HG02973 (cell line): ENCODE measurements around the gene KCNN3.
"Not testable (repeated sequence)": the region's sequence is repeated elsewhere in the genome, so short reads cannot be mapped to it uniquely, and the experiment has no call there.

Experiments used
- ATAC-seq: cut with Tn5 transposase; IDR thresholded peaks from one replicate; pipeline ENCODE4 v1.9.1; 2021; ENCODE audit warnings: moderate library complexity; ENCODE audit not compliant: unreplicated experiment

Gene KCNN3

DNA sequence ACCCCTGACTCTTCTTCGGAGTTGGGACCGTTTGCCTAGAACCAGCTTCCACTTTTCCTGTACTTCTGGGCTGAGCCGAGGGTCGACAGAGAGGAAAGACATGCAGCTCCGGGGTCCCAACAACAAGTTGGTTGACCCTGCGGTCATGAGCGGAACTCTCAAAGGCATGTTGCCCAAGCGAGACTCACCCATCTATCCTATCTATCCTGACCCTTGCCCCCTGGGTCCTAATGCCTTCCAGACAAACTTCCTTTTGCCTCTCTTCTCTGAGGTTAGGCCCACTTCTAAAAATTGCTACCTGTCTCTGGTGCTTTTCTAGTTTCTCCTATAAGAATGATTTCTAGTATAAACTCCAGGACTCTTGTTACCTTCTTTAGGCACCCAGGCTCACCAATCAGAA is 197.8 kb downstream of the KCNN3 start:
- ATAC-seq, result not testable (repeated sequence)

DNA sequence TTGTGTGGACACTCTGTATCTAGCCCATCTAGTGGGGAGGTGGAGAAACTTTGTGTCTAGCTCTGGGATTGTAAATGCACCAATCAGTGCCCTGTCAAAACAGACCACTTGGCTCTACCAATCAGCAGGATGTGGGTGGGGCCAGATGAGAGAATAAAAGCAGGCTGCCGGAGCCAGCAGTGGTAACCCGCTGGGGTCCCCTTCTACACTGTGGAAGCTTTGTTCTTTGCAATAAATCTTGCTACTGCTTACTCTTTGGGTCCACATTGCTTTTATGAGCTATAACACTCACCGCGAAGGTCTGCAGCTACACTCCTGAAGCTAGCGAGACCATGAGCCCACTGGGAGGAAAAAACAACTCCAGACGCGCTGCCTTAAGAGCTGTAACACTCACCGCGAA is 198.7 kb downstream of the KCNN3 start:
- not testable (repeated sequence) for ATAC-seq

DNA sequence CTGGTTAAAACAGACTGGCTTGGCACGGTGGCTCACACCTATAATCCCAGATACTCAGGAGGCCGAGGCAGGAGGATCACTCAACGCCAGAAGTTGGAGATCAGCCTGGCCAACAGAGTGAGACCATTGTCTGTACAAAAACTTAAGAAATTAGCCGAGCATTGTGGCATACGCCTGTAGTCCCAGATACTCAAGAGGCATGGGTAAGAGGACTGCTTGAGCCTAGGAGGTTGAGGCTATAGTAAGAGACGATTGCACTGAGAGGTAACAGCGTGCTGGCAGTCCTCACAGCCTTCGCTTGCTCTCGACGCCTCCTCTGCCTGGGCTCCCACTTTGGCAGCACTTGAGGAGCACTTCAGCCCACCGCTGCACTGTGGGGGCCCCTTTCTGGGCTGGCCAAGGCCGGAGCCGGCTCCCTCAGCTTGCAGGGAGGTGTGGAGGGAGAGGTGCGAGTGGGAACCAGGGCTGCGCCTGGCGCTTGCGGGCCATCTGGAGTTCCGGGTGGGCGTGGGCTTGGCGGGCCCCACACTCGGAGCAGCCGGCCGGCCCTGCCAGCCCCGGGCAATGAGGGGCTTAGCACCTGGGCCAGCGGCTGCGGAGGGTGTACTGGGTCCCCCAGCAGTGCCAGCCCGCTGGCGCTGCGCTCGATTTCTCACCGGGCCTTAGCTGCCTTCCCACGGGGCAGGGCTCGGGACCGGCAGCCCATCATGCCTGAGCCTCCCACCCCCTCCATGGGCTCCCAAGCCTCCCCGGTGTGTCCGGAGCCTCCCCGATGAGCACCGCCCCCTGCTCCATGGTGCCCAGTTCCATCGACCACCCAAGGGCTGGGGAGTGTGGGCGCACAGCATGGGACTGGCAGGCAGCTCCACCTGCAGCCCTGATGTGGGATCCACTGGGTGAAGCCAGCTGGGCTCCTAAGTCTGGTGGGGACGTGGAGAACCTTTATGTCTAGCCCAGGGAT is 199.5 kb downstream of the KCNN3 start:
- ATAC-seq, result not testable (repeated sequence)

DNA sequence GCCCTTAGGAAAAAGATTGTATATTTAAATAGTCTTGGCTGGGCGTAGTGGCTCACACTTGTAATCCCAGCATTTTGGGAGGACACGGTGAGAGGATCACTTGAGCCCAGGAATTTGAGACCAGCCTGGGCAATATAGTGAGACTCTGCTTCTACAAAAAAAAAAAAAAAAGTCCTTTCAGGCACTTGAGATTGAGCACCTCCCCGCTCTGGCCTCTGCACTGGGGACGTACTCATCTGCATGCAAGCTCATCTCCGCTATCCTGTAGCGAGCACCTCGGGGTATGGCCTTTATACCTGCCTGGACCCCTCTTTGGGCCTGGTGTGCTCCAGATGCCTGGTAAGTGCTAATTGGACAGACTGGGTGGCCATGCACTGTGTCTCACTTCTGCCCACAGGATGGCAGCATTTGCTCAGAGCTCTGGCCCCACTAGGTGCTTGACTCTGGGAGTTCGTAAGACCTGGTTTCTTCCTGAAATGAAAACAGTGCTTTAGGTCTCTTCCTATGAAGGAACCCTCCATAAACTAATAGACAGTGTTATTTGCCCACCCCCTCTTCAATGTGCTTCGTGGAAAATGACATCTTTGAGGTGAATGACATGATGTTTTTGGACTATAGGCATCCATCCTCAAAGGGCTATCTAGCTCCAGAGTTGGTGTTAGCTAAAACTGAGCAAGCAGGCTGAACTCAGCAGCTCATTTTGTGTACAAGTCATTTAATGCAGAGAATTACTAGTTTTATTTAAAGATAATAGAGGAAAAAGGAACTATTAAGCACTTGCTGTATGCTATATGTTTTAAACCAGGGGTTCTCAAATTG is 200.4 kb downstream of the KCNN3 start:
- ATAC-seq, result no peak

DNA sequence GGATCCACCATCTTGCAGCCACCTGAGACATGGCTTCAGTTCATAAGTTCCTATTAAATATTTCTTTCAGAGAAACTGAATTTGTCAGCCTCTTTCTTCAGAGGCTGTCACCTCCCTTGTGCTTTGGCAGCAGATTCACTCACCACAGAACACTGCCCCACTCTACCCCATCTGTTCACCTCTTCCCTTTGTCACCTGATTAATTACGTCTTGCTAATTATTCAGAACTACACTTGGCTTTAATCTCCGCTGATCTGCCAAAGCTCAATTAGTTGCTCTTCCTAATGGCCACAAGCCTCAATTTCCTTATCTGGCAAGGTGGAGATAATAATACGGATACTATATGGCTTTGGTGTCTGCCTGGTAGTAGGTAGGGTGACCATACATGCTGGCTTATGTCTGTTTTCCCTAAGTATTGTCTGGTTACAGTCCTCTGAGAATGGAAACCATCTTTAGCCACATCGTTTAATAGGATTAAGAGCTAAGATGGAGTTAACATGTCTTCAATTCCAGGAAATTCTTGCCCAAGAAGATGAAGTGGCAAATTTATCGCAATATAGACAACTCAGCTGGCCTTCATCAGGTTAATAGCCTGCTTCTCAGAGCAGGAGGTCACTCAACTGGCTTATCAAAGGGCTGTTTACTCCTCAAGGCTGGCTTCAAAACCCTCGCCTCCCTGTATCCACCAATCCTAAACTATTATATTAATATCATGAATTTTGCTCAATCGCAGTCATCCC is 203.9 kb downstream of the KCNN3 start:
- no peak for ATAC-seq

DNA sequence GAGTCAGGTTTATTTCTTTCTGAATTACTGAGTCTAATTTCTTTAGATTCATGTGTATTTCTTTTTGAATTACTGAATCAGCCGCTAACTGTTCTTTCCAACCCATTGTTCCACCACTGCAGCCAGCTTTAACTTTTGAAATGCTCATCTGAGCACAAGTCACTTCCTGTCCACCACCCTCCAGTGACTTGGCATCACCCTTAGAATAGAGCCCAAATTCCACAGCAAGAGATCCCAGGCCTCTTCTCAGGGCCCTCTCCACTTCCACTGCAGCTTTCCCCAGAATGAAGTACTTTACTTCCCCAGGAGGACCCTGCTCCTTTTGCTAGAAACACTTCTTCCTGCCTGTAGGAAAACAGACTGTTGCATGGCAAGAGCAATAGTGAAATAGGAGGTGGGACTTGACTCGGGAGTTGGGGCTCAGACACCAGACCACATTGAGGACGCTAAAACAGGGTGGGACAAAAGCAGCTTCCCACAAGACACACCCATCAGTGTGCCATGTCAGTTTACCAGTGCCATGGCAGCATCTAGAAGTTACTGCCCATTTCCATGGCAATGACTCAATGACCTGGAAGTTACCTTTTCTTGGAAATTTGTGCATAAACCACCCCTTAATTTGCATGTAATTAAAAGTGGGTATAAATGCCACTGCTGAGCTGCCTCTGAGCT is 205.6 kb downstream of the KCNN3 start:
- no peak for ATAC-seq

GRCh38 chr1:154663471-154664060 is 206.5 kb downstream of the KCNN3 start:
- no peak for ATAC-seq

DNA sequence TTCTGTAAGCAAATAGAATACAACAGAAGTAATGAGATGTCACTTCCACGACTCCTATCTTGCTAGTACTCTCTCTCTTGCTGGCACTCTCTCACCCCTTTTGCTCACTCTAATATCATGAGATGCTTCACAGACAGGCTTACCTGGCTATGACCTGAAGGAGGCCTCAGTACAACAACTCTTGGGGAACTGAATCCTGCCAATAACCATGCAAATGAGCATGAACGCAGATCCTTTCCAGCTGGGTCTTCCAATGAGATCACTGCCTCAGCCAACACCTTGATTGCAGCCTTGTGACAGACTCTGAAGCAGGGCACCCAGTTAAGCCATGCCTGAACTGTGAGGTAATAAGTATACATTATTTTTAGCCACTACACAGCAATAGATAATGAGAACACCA is 209.0 kb downstream of the KCNN3 start:
- ATAC-seq, result no peak

- ATAC-seq, result no peak
Observed at GRCh38 chr1:154659823-154660592, 210.1 kb downstream of the KCNN3 start.

DNA sequence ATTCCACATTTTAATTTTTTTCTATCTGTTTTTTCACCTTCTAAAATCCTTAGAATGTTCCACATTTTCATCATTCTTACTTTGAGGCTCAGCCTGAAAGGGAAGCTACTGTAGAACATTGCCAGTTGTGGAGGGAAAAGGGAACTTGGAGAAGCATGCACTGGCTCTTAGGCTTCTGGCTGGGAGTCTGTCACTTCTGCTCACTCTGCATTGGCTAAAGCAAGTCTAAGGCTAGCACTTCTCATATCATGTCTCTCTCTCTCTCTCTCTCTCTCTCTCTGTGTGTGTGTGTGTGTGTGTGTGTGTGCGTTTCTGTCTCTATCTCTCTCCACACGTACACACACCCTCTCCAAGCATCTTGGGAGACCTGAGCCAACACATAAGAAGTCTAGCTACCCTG is 212.5 kb downstream of the KCNN3 start:
- no peak for ATAC-seq

- no peak for ATAC-seq
Observed at GRCh38 chr1:154652893-154653292, 217.2 kb downstream of the KCNN3 start.
